DOHH2 (cell line): ENCODE results near the gene CYB5A.

ENCODE experiments used
- CTCF ChIP-seq: fragments of 200-600 bp; sonication (generic); IDR thresholded peaks from one replicate; pipeline ENCODE4 v1.5.1; 2014; ENCODE audit warnings: antibody characterized with exemption, mild to moderate bottlenecking, low read depth, low read length; ENCODE audit not compliant: poor library complexity, severe bottlenecking
- EZH2phosphoT487 ChIP-seq: fragments of 200-600 bp; sonication (generic); IDR thresholded peaks from 2 replicates; pipeline ENCODE4 v1.6.1; 2017; ENCODE audit warnings: borderline replicate concordance, mild to moderate bottlenecking, antibody characterized with exemption, low read length, moderate library complexity, mixed read lengths

GRCh38 chr18:74265546-74266098 lies 26.1 kb downstream of the CYB5A start:
- no peak for TF ChIP-seq CTCF
- no peak for TF ChIP-seq EZH2phosphoT487
